ENCODE results near the gene RHD. TPM values are rescaled to one million over a fixed set of nuclear protein-coding genes. Genes with fewer than 3 reads are reported as not detected.
A peak's percentile ranks its signal among the peaks of the same experiment; 100 is the strongest.
"Not testable (repeated sequence)": the region's sequence is repeated elsewhere in the genome, so short reads cannot be mapped to it uniquely, and the experiment has no call there.

RHD gene
- total and polyA plus RNA-seq, 12 donors: 0.05 to 0.94 (median 0.23) TPM; not detected in 7

DNA sequence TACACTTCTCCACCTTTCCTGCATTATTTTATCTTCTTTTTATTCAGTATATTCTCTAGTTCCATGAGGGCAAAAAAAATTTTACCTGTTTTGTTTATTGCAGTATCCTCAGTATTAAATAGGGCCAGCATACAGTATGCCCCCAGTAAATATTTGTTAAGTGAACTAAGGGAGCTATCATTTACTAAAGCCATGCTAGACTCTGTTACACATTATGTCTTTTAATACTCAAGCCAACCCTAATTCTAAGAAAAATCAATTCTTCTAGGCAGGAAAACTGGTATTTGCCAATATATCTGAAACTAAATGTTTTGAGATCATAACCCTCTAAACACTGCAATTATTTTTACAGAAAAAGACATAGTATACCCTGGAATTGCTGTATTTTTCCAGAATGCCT is 84.1 kb downstream of the RHD start:
- Histone ChIP-seq H3K27ac (peak overlapping the region in 4 of 5 donors; percentile 17 to 65 (median 44)), H3K9me3 (replicated peaks in 1 of 3) (no peaks in the 10 kb centered on the region), H3K4me1 (replicated peaks in 1 of 2) (peaks cover 16 to 18% of the 10 kb centered on the region in 2 donors), H3K36me3 (replicated peaks in 1 of 2) (peaks cover 0 to 64% of the 10 kb centered on the region in 2 donors), H3K4me3 (no peak overlapping the region), H3K27me3 (no peaks in the 10 kb centered on the region)
- TF ChIP-seq POLR2A (IDR thresholded peaks at IDR 0.05): no peak
- TF ChIP-seq, protein P1, sequence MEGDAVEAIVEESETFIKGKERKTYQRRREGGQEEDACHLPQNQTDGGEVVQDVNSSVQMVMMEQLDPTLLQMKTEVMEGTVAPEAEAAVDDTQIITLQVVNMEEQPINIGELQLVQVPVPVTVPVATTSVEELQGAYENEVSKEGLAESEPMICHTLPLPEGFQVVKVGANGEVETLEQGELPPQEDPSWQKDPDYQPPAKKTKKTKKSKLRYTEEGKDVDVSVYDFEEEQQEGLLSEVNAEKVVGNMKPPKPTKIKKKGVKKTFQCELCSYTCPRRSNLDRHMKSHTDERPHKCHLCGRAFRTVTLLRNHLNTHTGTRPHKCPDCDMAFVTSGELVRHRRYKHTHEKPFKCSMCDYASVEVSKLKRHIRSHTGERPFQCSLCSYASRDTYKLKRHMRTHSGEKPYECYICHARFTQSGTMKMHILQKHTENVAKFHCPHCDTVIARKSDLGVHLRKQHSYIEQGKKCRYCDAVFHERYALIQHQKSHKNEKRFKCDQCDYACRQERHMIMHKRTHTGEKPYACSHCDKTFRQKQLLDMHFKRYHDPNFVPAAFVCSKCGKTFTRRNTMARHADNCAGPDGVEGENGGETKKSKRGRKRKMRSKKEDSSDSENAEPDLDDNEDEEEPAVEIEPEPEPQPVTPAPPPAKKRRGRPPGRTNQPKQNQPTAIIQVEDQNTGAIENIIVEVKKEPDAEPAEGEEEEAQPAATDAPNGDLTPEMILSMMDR (IDR thresholded peaks at IDR 0.05): no peak
- intact Hi-C loops (cut with DNase I): no loop called here
- DNase-seq: no peak

DNA sequence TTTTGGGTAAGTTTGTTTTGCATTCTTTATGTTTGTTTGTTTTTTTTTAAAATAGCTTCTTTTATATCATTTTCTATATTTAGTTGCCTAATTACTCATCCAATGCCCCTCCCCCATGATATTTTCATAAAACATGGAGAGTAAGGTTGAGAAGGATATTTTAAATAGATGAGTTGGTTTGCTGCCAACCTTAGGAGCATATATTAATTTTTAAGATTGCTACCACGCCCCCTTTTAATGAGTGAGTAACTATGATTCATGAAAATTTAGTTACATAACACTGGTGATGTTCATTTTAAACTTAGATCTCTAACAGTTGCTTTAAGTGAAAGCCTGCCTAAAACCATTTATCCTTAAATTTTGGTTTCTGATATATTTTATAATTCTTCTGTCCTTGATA is 84.5 kb downstream of the RHD start:
- H3K27me3 ChIP-seq: no peaks in the 10 kb centered on the region
- intact Hi-C loops (cut with DNase I): no loop called here
- H3K4me1 ChIP-seq (replicated peaks in 1 of 2): peaks cover 16 to 18% of the 10 kb centered on the region in 2 donors
- TF ChIP-seq POLR2A (IDR thresholded peaks at IDR 0.05): no peak
- TF ChIP-seq, protein P1 (IDR thresholded peaks at IDR 0.05): no peak
- H3K4me3 ChIP-seq: no peak overlapping the region
- peaks cover 0 to 64% of the 10 kb centered on the region in 2 donors for H3K36me3 ChIP-seq (replicated peaks in 1 of 2)
- peak overlapping the region in 4 of 5 donors; percentile 17 to 68 (median 63) for H3K27ac ChIP-seq
- no peaks in the 10 kb centered on the region for H3K9me3 ChIP-seq (replicated peaks in 1 of 3)
- 33 to 52% (median 43%) methylated on average over 1 of the region's 1 CpG for WGBS, 4 donors
- DNase-seq: no peak

DNA sequence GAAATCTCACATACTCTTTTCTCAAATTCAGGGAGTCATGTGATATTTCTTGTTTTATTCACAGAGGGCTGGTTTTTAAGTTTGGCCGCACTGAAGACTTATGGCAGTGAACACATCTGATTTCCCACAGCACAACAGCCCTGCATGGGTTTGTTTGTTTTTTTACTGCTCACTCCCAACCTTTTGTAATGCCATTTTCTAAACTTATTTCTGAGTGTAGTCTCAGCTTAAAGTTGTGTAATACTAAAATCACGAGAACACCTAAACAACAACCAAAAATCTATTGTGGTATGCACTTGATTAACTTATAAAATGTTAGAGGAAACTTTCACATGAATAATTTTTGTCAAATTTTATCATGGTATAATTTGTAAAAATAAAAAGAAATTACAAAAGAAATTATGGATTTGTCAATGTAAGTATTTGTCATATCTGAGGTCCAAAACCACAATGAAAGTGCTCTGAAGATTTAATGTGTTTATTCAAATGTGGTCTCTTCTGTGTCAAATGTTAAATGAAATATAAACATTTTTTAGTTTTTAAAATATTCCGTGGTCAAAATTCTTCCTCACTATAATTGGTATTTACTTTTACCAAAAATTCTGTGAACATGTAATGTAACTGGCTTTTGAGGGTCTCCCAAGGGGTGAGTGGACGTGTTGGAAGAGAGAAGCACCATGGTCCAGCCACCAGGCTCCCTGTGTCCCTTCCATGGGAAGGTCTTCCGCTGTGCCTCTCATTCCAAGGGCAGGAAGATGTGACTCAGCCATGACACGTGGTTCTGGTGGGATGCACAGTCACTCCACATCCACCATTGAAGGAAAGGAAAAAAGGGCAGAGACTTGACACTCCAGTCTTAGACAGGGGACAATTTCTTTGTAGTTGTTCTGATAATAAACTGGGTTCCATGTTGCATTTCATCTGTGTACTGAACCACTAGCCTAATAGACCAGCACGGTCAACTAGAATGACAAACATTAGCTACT is 88.6 kb downstream of the RHD start:
- H3K27me3 ChIP-seq: no peaks in the 10 kb centered on the region

DNA sequence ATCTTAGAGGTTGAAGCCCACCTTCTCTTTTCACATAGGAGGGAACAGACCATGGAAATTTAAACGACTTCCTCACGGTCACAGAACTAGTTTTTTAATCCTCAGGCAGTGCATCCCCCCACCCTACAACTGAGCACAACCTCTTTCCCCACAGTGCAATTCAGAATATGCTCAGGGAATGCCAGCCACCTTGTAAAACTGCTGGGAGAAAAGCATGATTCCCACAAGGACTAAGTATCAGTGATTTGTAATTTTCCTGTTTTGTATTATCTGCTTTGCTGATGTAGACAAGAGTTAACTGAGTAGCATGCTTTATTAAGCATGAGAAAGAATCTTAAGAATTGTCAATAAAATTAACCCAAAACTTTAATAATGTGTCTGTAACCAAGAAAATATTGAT is 89.6 kb downstream of the RHD start:
- no peak for DNase-seq
- Histone ChIP-seq H3K27ac (peak overlapping the region in 3 of 5 donors; percentile 36 to 74 (median 58)), H3K4me1 (replicated peaks in 1 of 2) (peaks cover 2 to 12% of the 10 kb centered on the region in 2 donors), H3K36me3 (replicated peaks in 1 of 2) (peaks cover 0 to 40% of the 10 kb centered on the region in 2 donors), H3K4me3 (no peak overlapping the region), H3K27me3 (no peaks in the 10 kb centered on the region), H3K9me3 (replicated peaks in 1 of 3) (no peaks in the 10 kb centered on the region)
- intact Hi-C loops (cut with DNase I): no loop called here
- WGBS, 4 donors: 76 to 86% (median 80%) methylated on average over 2 of the region's 2 CpGs
- TF ChIP-seq POLR2A (IDR thresholded peaks at IDR 0.05): no peak
- TF ChIP-seq, protein P1 (IDR thresholded peaks at IDR 0.05): no peak

More for the DNA sequence above, 88.6 kb downstream of the RHD start:
- Histone ChIP-seq H3K9me3 (replicated peaks in 1 of 3) (no peaks in the 10 kb centered on the region), H3K4me3 (no peak overlapping the region), H3K36me3 (replicated peaks in 1 of 2) (peaks cover 0 to 40% of the 10 kb centered on the region in 2 donors), H3K27ac (peak overlapping the region in 3 of 5 donors; percentile 36 to 74 (median 58)), H3K4me1 (replicated peaks in 1 of 2) (peaks cover 11 to 18% of the 10 kb centered on the region in 2 donors)
- TF ChIP-seq, protein P1 (IDR thresholded peaks at IDR 0.05): no peak
- peak in 1 of 2 donors; percentile 37 for TF ChIP-seq POLR2A (IDR thresholded peaks at IDR 0.05)
- intact Hi-C loops (cut with DNase I): no loop called here
- 74 to 79% (median 76%) methylated on average over 6 to 7 of the region's 7 CpGs for WGBS, 4 donors
- peak in 6 of 7 donors; percentile 51 to 83 (median 67) for DNase-seq

DNA sequence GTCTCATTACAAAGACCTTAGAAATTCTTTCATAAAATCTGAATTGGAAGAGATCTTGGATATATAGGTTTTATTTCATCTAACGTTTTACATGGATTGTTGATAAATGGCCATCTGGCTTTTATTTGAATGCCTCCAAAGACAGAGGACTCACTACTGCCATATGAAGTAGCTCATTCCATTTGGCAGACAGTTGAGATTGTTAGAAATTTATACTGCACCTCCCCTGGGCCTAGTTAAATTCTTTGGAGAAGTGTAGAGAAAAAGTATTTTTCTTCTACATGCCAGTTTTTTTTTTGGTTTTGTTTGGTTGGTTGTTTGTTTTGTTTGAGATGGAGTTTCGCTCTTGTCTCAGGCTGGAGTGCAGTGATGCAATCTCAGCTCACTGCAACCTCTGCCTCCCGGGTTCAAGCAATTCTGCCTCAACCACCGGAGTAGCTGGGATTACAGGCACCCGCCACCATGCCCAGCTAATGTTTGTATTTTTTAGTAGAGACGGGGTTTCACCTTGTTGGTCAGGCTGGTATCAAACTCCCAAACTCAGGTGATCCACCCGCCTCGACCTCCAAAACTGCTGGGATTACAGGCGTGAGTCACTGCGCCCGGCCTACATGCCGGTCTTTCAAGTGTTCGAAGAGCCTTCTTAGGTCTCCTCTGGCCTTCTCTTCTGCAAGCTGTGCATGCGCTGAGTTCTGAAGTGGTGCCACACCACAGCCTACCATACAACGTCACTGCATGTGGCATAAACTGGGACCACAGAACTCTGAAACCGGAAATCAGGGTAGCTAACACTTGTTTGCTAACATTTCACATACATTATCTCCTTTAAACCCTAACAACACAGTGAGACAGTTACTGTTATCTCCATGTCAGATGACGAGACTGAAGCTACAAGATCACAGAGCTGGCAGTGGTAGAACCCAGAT is 90.6 kb downstream of the RHD start:
- H3K27me3 ChIP-seq; H3K4me1 ChIP-seq (replicated peaks in 1 of 2); H3K9me3 ChIP-seq (replicated peaks in 1 of 3); H3K4me3 ChIP-seq; intact Hi-C loops (cut with DNase I); H3K27ac ChIP-seq; DNase-seq: not testable (repeated sequence)
- no CpG with 5 or more reads among the region's 17 CpGs for WGBS, 4 donors
- H3K36me3 ChIP-seq (replicated peaks in 1 of 2): peaks cover 0 to 37% of the 10 kb centered on the region in 2 donors

All from adrenal gland (tissue), 12 donors.